GF-D8 (cell line): ENCODE measurements around the gene ENOX1.

Experiments
- DNase-seq: peaks from one replicate; lab custom pipeline; 2025; lab: John Stamatoyannopoulos, UW

ENOX1 gene

DNA sequence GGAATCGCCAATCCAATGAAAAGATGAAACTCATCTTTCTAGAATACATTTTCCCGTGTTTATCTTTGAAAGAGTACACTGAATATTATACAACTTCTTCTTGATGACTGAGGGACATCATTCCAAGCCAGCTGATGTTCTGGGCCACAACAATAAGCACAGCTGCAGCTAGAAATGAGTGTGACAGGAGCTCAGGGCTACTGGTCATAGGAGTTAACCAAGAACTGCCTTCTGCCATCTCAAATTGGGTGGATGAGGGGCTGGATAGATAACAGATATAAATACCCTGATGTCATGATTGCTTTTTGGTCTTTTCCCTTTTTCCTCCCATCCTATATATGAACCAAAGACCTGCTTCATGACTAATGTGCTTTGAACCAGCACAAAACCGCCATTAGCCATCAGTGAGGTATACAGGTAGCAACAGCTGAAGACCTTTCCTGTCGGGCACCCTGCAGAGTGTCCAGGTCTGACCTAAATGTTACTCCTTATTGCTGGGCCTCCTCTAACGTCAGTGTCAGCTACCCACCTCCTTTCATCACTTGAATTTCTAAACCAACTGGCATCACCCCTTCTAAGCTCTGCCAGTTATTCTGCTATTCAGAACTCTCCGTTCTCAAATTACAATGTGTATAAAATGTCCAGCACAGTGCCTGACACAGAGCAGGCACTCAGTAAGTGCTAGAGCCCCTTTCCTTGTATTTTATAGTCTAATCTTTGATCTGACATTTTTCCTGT lies 178.2 kb downstream of the ENOX1 start:
- no peak for DNase-seq

DNA sequence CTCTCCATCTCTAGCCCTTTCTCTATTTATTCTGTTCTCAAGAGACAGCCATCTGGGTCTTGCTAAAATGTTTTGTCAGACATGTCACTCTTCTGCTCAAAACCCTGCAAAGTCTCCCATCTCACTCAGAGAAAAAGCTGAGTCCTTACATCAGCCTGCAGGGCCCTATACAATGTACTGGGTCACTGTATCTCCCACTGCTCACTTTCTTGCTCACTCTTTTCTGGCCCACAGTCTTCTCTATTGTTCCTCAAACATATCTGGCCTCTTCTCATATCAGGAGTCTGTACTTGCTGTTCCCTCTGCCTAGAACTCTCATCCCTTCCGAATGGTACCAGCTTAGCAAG lies 189.2 kb downstream of the ENOX1 start:
- no peak for DNase-seq

DNA sequence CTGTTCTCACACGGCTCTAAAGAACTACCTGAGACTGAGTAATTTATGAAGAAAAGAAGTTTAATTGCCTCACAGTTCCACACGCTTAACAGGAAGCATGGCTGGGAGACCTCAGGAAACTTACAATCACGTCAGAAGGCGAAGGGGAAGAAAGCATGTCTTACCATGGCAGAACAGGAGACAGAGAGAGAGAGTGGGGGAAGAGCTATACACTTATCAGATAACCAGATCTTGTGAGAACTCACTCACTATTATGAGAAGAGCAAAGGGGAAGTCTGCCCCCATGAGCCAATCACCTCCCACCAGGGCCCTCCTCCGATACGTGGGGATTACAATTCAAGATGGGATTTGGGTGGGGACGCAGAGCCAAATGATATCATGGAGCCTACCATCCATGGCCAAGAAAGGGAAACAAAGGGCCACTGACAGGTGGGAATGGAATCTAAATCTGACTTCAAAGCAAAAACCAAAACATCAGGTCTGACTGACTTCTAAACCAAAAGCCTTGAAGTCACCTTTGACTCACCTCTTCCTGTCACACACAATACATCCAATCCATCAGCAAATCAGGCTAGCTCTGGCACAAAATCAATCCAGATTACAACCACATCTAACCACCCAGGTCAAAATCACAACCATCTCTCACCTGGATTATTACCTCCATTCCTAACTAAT lies 189.7 kb downstream of the ENOX1 start:
- no peak for DNase-seq

DNA sequence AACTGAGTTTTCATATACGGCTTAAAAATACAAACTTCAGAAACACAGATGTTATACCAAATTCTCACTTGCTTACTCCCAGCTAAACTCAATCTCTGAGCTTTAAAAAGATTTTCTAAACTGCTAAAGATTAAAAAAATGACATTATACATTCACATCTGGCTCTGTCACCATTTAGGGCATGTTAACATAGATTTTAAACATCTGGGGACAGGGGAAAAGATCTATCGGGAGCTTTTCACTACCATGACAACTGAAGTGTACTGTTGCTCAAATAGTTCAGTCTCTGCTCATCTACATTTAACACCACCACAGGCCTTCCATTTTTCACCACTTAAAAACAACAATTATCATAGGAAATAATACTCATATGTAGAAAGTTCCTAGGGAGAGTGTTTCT lies 190.8 kb downstream of the ENOX1 start:
- no peak for DNase-seq

GRCh38 chr13:43587376-43587775 lies 199.4 kb downstream of the ENOX1 start:
- no peak for DNase-seq

DNA sequence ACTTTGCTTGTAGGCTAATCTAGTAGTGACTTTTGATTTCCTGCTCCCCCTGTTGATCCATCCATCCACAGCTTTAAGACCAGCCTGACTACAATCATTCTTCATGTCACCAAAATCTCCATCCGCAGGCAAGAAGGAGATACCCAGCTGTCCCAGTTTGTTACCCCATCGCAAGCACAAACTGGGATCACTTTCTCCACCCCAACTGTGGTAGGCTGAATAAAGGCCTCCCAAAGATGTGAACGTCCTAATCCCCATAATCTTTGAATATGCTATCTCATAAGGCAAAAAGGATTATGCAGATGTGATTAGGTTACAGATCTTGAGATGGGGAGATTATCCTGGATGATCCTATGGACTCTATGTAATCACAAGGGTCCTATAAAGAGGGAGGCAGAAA lies 202.0 kb downstream of the ENOX1 start:
- no peak for DNase-seq

DNA sequence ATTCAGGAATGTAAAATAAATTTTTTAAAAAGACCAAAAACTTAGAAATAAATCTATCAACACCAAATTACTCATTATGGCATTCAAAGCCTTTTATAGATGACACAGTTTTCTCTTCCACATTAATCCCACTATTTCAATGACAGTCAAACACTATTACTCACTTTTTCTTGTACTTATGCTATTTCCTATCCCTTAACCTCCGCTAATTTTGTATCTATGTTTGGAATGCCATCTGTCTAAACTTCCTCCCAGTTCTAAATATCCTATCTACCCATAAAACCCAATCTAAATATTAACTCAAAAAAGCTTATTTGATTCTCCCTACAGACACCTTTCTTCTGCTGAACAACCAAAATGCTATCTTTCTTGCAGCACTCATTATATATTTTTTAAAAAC lies 203.5 kb downstream of the ENOX1 start:
- DNase-seq = no peak

- no peak for DNase-seq
Measured at GRCh38 chr13:43580280-43580679, 206.5 kb downstream of the ENOX1 start.

DNA sequence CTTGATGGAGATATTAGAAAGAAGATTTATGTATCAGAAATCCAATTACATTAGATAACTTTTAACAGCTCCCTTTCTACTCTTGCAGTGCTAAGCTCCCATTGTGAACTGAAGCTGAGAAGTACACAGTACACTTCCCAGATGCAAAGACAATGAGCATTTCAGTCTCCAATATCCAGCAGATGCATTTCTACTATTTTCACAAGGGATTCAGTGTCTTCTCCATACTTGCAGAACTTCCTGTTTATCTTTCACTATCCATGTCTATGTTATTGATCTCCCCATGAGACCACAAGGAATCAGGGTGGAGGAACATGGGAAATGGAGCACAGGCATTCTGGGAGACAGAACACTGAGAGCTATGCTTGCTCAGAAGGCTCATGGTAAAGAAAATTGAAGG lies 207.5 kb downstream of the ENOX1 start:
- no peak for DNase-seq

GRCh38 chr13:43574605-43575004 lies 212.2 kb downstream of the ENOX1 start:
- no peak for DNase-seq

GRCh38 chr13:43573802-43574514 lies 212.8 kb downstream of the ENOX1 start:
- DNase-seq = no peak

DNA sequence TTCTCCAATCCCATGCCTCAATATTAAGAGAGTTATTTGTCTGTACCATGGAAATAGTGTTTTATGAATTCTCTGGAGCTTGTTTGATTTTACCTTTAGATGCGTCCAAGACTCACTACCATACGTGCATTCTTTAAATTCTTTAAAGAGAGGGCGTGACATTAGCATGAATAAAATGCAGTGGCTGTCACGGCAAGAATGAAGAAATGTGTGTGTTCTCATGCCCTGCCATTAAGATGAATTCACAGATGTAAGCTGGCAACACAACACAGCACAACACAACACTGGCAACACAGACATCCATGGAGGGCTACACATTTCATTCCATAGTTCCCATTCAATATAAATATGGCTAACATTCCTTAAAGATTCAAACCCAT lies 213.4 kb downstream of the ENOX1 start:
- no peak for DNase-seq

- DNase-seq = no peak
Measured at GRCh38 chr13:43572656-43573360, 214.0 kb downstream of the ENOX1 start.

- DNase-seq = no peak
Measured at GRCh38 chr13:43569658-43570057, 217.1 kb downstream of the ENOX1 start.

DNA sequence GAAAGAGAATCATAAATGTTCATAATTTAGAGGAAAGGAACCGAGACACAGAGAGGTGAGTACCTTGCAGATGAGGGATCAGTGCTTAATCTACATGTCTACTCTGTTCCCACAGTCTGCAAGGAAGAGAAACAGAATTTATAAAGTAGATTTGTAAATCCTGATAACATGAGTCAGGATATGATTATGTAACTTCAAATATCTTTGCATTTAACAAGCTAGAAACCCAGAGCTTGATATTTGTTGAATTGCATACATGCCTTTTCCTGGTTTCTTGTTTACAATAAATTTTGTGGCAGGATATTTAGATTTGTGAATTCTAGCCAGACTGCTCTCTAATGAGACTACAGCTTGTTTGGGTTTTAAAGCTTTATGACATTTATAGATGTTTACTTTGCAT lies 219.2 kb downstream of the ENOX1 start:
- no peak for DNase-seq

GRCh38 chr13:43564952-43565351 lies 221.8 kb downstream of the ENOX1 start:
- DNase-seq = no peak

GRCh38 chr13:43561081-43561480 lies 225.7 kb downstream of the ENOX1 start:
- no peak for DNase-seq

DNA sequence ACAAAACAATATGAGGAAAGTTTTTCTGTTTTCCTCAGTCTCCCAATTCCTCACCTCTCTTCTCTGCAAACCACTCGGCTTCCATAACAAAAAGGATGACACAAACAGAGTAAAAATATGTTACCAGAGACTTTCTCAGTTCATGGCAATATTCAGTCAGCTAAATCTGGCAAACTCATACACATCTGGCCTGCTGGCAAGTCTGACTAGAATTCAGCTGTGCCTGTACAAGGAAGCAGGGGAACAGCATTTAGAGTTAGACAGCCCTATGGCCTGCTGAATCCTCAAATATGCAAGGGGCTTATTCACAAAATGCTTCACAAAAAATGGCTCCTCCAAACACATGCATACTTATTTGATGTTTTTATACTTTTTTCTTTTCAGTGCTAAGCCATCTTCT lies 227.8 kb downstream of the ENOX1 start:
- no peak for DNase-seq

- DNase-seq = no peak
Measured at GRCh38 chr13:43558326-43558725, 228.4 kb downstream of the ENOX1 start.

DNA sequence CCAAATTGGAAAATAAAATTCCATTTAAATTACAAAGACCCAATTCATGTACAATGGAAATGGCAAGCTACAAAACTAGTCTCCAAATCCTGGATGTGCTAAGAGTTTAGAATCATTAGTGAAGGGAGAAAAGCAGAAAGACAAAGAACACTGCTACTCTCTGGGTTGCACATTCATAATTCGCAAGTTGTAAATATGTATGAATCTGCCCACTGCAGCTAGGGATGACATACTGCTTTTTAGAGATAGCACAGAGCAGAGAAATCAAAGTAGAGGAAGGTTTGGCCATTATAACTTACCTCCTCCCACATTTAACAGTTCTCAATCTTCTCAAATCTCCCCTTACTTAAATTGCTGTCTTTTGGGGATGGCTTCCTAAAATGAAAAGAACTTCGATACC lies 231.1 kb downstream of the ENOX1 start:
- no peak for DNase-seq

DNA sequence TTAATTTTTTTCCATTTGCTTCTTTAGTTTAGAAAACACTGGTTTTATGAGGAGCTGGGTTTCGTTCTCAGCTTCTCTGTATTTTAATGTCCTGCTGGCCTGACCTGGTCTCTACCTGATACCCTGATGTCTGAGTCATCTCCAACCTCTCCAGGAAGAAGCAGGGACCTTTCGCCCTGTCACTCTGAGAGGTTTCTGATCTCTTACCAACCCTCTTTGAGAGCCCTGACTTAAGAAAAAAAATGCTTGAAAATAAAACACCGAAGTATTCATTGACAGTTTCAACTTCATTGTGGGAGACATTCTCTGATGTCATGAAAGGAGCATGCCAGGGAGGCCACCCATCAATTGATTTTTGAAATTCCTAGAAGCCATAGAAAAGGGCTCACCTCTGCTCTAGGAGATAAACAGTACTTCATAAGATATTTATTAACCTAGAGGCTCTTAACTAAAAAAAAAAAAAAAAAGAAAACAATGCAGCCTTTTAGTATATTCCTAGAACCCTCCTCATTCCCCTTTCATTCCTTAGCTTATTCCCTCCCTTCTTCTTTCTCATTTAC lies 234.8 kb downstream of the ENOX1 start:
- DNase-seq = no peak

- no peak for DNase-seq
Measured at GRCh38 chr13:43546816-43547215, 240.0 kb downstream of the ENOX1 start.
